Neural cell (in vitro differentiated cells): ENCODE results near the gene PLAU.

Experiments
- POLR2AphosphoS5 ChIP-seq: IDR thresholded peaks from 2 replicates; pipeline ENCODE4 v1.6.1; 2012
- TAF1 ChIP-seq: IDR thresholded peaks from 2 replicates; pipeline ENCODE4 v1.6.1; 2012; ENCODE audit warnings: low read depth
- TF ChIP-seq, protein P1 (sequence below): fragments of 450-650 bp; IDR thresholded peaks from 2 replicates; pipeline ENCODE4 v1.5.1; 2014; ENCODE audit warnings: antibody characterized with exemption, mild to moderate bottlenecking, moderate library complexity; ENCODE audit not compliant: poor library complexity, severe bottlenecking

GRCh38 chr10:73948947-73949633, 38.2 kb downstream of the PLAU start:
- TF ChIP-seq TAF1: no peak
- TF ChIP-seq, protein P1, sequence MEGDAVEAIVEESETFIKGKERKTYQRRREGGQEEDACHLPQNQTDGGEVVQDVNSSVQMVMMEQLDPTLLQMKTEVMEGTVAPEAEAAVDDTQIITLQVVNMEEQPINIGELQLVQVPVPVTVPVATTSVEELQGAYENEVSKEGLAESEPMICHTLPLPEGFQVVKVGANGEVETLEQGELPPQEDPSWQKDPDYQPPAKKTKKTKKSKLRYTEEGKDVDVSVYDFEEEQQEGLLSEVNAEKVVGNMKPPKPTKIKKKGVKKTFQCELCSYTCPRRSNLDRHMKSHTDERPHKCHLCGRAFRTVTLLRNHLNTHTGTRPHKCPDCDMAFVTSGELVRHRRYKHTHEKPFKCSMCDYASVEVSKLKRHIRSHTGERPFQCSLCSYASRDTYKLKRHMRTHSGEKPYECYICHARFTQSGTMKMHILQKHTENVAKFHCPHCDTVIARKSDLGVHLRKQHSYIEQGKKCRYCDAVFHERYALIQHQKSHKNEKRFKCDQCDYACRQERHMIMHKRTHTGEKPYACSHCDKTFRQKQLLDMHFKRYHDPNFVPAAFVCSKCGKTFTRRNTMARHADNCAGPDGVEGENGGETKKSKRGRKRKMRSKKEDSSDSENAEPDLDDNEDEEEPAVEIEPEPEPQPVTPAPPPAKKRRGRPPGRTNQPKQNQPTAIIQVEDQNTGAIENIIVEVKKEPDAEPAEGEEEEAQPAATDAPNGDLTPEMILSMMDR: no peak
- no peak for TF ChIP-seq POLR2AphosphoS5
